ENCODE data around the gene CYTH4.

Gene CYTH4

DNA sequence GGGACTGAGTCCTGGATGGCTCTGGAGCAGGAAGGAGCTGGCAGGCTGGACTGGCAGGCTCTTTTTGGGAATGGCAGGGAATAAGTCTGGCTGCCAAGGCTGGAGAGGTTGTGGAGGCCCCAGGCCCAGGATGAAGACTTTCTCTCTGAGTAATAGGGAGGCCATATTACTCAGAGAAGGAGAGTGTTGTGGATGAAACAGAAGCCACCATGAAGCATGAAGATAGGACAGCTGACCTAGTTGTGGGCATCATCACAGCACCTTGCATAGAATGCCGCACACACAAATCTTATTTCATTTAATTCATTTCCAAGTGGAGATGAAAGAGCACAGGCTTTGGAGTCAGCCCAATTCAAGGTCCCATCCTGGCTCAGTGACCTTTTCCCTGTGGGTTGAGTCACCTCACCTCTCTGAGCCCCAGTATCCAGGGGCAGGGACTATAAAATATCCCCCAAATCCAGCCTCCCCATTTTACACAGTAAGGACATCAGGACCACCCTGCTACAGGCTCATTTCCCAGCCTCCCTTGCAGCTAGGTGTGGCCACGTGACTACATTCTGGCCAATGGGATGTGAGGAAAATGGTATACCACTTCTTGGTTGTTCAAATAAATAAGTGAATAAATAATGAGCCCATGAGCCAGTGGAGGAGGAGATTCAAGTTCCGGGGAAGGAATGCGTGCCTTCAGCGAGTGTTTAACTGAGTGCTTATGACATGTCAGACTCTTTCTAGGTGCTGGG is 9.4 kb downstream of the CYTH4 start:
- DNase-seq: no peak

GRCh38 chr22:37292641-37293040 is 10.3 kb downstream of the CYTH4 start:
- no peak for DNase-seq

DNA sequence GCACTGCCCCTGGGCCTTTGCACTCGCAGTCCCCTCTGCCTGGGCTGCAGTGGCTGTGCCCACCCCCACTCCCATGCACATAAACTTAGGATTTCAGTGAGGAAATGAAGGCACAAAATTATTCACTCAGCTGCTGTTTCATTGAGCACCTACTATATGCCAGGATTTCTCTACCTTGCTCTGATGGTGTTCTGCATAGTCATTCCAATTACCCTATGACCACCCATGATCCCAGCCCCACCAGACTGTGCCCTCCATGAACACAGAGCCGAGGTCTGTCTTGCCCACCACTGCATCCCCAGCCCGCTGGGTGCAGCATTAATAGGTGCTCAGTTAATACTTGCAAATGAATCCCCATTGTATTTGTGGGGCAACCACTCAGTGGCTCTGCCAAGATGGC is 10.9 kb downstream of the CYTH4 start:
- no peak for DNase-seq

DNA sequence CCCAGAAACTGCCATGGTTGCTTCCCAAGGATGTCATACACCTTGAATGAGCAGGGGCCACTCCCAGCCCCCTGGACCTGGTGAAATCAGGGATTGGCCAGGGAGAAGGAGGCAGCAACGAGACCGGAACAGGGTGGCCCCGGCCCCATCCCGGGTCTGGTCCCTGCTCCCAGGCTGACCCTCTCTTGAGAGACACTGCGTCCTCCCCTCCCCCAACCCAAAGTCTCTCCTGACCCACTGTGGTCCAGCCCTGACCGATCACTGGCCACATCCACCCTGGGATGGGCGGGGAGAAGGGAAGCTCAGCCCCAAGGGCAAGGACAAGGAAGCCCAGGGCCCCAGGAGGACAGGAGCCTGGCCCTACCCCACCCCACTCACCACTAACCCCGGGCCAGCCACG is 12.4 kb downstream of the CYTH4 start:
- no peak for DNase-seq

DNA sequence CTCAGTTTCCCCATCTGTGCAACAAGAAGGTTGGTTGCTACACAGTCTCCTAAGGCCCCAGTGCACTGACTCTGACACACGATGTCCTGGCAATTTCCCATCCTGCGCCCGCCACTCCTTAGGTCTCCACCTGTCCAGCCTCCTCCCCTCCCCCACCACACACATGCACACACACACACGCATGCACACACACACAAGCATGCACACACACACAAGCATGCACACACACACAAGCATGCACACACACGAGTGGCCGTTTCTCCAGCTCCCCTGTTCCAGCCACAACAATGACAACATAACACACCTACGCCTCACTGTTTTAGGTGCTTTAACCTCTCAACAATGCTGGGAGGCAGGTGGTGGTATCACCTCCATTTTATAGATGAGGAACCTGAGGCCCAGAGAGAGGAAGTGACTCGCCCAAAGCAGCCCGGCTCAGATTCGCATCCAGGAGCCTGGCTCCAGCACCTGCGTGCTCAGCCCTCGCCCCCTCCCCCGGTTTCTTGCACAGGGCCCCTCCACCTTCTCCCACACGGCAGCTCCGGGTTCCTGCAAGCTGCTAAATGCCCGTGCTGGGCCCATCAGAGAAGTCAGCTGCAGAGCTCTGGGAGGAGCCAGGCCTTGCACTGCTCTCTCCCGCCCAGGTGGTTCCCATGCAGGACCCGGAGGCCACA is 13.0 kb downstream of the CYTH4 start:
- no peak for DNase-seq

GRCh38 chr22:37295946-37296345 is 13.6 kb downstream of the CYTH4 start:
- no peak for DNase-seq

- DNase-seq: no peak
These were observed 16.6 kb downstream of the CYTH4 start for GRCh38 chr22:37298748-37299495.

DNA sequence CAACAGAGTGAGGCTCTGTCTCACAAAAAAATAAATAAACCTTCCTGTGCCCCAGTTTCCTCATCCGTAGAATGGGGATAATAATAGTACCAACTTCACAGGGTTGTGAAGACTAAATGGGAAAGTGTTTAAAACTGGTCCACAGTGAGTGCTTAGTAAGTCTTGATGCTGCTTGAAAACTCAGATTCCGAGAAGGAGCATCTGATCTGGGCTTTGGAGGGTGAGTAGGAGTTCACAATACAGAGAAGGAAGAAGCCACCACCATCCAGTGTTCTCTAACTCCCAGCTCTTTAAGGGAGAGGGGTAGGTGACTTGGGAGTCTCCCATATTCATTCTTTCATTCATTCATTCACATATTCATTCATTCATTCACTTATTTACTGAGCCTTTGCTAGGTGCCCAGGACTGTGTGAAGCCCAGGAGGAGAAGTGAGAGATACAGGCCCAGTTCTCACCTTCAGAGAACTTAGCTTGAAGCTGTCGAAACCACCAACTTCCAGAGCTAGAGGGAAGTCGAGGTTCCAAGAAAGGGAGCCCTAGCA is 17.7 kb downstream of the CYTH4 start:
- DNase-seq: no peak

DNA sequence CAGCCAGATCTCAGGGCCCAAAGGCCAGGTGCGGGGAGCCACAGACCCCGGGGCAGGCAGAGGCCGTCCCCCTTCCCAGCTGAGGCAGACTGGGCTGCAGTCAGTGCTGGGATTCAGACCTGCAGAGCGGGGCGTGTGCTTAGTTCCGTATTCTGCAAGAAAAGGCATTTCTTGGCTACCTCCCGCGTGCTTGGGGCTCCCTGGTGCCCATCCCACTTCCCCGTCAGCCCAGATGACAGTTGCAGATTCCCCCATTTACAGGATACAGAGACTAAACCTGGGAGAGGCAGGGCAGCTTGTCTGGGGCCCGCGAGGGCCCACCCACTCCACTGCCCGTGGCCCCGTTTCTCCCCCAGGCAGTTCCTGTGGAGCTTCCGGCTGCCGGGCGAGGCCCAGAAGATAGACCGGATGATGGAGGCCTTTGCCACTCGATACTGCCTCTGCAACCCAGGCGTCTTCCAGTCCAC is 18.3 kb downstream of the CYTH4 start:
- peak; percentile 36 to 46 for DNase-seq

DNA sequence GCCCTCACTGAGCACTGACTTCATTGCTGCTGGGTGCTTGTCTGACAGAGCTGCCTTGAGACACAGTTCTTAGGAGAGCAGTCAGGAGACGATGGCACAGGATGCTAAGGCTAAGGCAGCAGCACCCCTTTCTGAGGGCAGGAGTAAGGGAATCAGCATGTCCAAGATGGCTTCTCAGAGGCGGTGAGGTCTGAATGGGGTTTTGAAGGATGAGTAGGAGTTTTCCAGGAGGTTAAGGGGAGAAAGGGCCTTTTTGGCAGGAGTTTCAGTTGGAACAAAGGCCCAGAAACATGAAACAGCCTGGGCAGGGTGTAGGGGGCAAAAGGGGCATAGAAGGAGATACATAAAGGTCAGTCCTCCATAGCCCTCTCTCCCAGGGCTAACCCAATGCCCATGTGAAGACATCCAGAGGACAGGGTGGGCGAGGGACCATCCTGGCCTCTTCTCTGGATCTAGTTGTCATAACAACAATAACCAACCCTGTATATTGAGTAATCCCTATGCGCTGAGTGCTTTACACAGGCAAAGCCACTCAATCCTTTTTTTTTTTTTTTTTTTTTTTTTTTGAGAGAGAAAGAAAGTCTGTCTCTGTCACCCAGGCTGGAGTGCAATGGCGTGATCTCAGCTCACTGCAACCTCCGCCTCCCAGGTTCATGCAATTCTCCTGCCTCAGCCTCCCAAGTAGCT is 19.0 kb downstream of the CYTH4 start:
- DNase-seq: no peak

GRCh38 chr22:37302674-37303555 is 20.6 kb downstream of the CYTH4 start:
- DNase-seq: no peak

- DNase-seq: peak in 1 of 2 donors; percentile 75
These were observed 21.5 kb downstream of the CYTH4 start for GRCh38 chr22:37303821-37304274.

DNA sequence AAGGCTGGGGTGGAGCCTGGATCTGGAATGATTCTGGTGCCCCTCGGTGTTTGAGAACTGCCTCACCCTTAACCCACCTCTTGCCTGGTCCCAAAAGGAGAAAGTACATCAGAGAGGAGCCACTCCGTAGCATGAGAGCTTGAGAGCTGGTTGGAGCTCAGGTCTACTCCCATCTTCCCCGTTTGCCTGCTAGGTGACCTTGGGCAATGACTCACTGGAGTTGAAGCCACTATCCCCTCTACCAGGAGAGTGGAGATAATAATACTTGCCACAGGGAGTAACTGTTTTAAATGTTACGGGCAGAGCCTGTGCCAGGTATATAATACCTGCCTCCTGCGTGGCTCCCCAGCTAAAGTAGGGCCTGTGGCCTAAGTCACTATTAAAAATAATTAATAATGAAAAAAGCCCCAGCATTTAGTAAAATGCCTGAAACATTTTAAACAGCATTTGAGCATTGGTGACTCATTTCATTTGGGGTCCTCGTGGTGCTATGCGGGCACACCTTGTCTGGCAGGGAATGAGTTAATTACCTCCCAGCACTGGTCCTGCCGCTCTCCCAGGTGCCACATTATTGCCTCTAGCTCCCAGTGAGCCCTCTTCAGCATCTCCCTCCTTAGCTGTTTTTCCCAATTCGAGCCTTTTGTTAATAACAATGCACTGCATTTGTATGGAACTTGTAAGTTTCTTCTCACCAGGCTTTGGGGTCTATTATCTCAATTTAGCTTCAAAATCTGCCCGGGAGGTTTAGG is 22.5 kb downstream of the CYTH4 start:
- no peak for DNase-seq

- no peak for DNase-seq
These were observed 23.6 kb downstream of the CYTH4 start for GRCh38 chr22:37305887-37306286.

- no peak for DNase-seq
These were observed 24.2 kb downstream of the CYTH4 start for GRCh38 chr22:37306494-37306829.

DNA sequence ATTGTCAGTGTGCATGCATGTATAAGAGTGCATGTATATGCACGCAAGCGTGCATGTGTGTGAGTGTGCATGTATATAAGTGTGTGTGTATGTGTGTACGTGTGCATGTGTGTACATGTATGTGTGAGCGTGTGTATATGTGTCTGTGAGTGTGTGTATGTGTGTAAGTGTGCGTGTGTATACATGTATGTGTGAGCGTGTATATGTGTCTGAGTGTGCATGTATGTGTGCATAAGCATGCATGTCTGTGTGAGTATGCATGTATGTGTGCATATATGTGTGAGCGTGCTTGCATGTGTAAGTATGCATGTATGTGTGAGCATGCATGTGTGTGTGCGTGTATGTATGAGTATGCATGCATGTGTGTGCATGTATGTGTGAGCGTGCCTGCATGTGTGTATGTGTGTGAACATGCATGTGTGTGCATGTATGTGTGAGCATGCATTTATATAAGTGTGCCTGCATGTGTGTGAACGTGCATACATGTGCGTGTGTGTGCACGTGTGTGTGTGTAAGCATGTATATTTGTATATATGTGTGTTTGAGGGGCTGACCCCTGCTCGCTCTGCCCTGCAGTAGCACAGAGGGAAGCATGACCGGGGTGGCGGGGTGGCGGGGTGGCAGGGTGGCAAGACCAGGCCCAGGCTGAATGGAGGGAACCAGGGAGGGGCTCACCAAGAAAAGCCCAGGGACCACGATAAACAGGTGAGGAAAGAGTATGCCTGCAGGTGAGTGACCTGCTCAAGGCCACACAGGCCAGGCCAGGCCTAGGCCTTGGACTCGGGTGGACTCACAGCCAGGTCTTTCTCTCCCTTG is 26.3 kb downstream of the CYTH4 start:
- DNase-seq: no peak

DNA sequence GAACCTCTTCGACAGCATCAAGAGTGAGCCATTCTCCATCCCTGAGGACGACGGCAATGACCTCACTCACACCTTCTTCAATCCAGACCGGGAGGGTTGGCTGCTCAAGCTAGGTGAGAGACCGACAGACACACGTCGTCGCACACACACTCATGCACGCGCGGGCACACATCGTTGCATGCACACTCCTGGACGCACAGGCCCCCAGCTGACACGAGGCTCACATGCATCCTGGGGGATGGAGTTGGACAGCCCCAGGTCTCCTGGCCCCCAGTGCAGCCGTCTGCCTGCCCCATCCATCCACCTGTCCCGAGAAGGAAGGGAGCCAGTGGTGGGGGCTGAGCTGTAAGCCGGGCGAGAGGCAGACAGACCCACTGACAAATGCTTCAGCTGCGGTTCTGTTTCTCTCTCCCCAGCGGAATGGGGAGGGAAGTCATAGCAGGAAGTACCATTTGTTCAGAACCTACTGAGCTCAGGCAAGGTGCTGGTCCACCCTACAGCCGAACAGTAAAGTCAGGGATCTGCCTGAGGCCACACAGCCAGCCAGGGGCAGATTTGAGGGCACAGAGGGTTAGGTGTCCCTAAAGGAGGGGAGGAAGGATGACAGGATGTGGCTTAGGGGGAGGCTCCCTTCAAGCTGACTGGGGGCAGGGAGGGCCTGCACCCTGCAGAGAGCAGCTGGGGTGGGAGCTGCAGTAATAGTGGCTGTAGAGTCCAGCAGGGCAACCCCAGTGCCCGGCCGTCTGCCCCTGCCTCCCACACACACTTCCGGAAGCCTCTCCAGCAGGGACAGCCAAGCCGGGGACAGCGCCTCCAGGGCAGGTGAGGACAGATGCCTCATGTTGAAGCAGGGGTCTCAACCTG is 27.1 kb downstream of the CYTH4 start:
- DNase-seq: peak; percentile 42 to 58

DNA sequence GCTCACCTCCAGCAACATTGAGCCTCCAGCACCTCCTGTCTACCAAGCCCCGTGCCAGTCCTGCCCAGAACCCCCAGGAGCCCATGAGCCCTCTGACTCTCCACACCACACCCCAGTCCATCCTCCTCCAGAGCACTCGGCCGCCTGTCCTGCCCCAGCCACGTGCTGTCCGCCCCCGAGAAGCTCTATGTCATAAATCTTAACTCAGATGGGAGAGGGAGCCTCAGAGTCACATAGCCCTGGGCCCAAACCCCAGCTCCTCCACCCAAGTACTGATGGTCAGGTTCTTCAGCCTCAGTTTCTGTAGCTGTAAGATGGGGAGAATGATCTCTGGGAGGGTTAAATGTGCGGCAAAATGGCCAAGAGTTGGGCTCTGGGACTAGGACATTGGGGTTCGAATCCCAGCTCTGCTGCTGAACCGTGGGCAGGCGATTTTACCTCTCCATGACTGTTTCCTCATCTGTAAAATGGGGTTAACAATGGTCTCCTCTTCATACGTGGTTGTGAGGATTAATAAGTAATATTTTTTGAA is 27.8 kb downstream of the CYTH4 start:
- no peak for DNase-seq
